OCI-LY7 (cell line): ENCODE measurements around the gene GPR6.

ENCODE experiments used
- CTCF ChIP-seq: fragments of 200-600 bp; sonication (generic); conservative IDR thresholded peaks from 2 replicates; pipeline ENCODE4 v1.5.1; 2014; ENCODE audit warnings: mild to moderate bottlenecking, antibody characterized with exemption, low read length, moderate library complexity, mixed read lengths
- EZH2phosphoT487 ChIP-seq: fragments of 200-600 bp; sonication (generic); IDR thresholded peaks from 2 replicates; pipeline ENCODE4 v1.6.1; 2018; ENCODE audit warnings: low read depth, borderline replicate concordance, mild to moderate bottlenecking, mixed run types, antibody characterized with exemption, low read length, moderate library complexity, mixed read lengths

GRCh38 chr6:110018486-110018885 is 40.4 kb downstream of the GPR6 start:
- no peak for TF ChIP-seq CTCF
- no peak for TF ChIP-seq EZH2phosphoT487
